Measurements from ENCODE around the gene PTPN4. TPM values are rescaled to one million over a fixed set of nuclear protein-coding genes. Genes with fewer than 3 reads are reported as not detected.

PTPN4 gene
- total and polyA plus RNA-seq, 10 of the 15 experiments (the other 5 are each of a cell fraction or from before 2014, with no cell fraction given): 5.0 to 29.7 (median 23.7) TPM

GRCh38 chr2:119809339-119810048 lies 49.8 kb downstream of the PTPN4 start:
- Histone ChIP-seq H3K4me1 (ENCODE audit: control insufficient read depth, insufficient read depth, low read length) (no peaks in the 10 kb centered on the region), H3K79me2 (ENCODE audit: control insufficient read depth, insufficient read depth, low read length) (no peaks in the 10 kb centered on the region), H3K27ac (ENCODE audit: control insufficient read depth, insufficient read depth) (no peak overlapping the region), H4K20me1 (ENCODE audit: control insufficient read depth, insufficient read depth) (no peaks in the 10 kb centered on the region), H2AFZ (ENCODE audit: control insufficient read depth, low read depth, low read length) (no peak overlapping the region), H3K36me3 (ENCODE audit: control insufficient read depth in 2 of 2, insufficient read depth in 2 of 2, low read length in 1 of 2) (peaks cover 0 to 9% of the 10 kb centered on the region in 2 experiments; a peak in 3 of 4 replicates), H3K9ac (ENCODE audit: control insufficient read depth, insufficient read depth, low read length) (no peak overlapping the region), H3K27me3 (replicated peaks in 1 of 2; ENCODE audit: control insufficient read depth in 2 of 2, insufficient read depth in 2 of 2, low read length in 1 of 2) (no peaks in the 10 kb centered on the region), H3K4me2 (ENCODE audit: control insufficient read depth, insufficient read depth) (no peak overlapping the region), H3K9me3 (replicated peaks; ENCODE audit: control insufficient read depth, insufficient read depth, low read length) (no peaks in the 10 kb centered on the region), H3K4me3 (no peak overlapping the region)
- in situ Hi-C loops (cut with MboI) (no loop called here), intact Hi-C loops (cut with micrococcal nuclease; ENCODE audit: unreplicated experiment) (no loop called here)
- WGBS (ENCODE audit: insufficient coverage, insufficient replicate concordance, low lambda C conversion rate, missing lambda C conversion rate): 83% methylated on average over 6 of the region's 6 CpGs
- no peak for DNase-seq (ENCODE audit: low read depth, low spot score)
- no TSS peak for BruUV-seq (replicated peaks)
- SMC1A ChIA-PET (ENCODE audit: uncharacterized antibody, unreplicated experiment): interaction anchor here (1.0 to 1.4 kb wide), 3 partner anchors 9 to 128 kb away, joined by 3 read pairs; no protein-coding TSS in a partner anchor
- POLR2A ChIA-PET: interaction anchor here (0.5 to 1.5 kb wide), 2 partner anchors 9 to 25 kb away, joined by 3 read pairs; no protein-coding TSS in a partner anchor
- no peak for FAIRE-seq
- CTCF ChIA-PET: interaction anchor here (1.8 kb wide), 1 partner anchor 56 kb away, joined by 5 read pairs; no protein-coding TSS in a partner anchor
- TF ChIP-seq NR2C2 (IDR thresholded peaks at IDR 0.05; ENCODE audit: borderline replicate concordance, control insufficient read depth, insufficient read length, low read depth) (no peak), SUPT20H (IDR thresholded peaks at IDR 0.05; ENCODE audit: borderline replicate concordance, control insufficient read depth, low read depth, low read length) (no peak), SUZ12 (IDR thresholded peaks at IDR 0.05; ENCODE audit: unreplicated experiment) (no peak), CREB1 (IDR thresholded peaks at IDR 0.05; ENCODE audit: low read depth) (no peak), EP300 (IDR thresholded peaks at IDR 0.05; ENCODE audit: borderline replicate concordance in 1 of 2, control insufficient read depth in 1 of 2, low read depth in 2 of 2, low read length in 2 of 2) (no peak)
- TF ChIP-seq, protein P1, sequence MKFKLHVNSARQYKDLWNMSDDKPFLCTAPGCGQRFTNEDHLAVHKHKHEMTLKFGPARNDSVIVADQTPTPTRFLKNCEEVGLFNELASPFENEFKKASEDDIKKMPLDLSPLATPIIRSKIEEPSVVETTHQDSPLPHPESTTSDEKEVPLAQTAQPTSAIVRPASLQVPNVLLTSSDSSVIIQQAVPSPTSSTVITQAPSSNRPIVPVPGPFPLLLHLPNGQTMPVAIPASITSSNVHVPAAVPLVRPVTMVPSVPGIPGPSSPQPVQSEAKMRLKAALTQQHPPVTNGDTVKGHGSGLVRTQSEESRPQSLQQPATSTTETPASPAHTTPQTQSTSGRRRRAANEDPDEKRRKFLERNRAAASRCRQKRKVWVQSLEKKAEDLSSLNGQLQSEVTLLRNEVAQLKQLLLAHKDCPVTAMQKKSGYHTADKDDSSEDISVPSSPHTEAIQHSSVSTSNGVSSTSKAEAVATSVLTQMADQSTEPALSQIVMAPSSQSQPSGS (IDR thresholded peaks at IDR 0.05; ENCODE audit: low read length): no peak
- ATAC-seq: no peak
- RAD21 ChIA-PET (ENCODE audit: unreplicated experiment): interaction anchor here (1.2 kb wide), 1 partner anchor 11 kb away, joined by 3 read pairs; no protein-coding TSS in a partner anchor

Data from GM12878 (cell line).